ENCODE results near the gene MBP.
"Not testable (repeated sequence)": the region's sequence is repeated elsewhere in the genome, so short reads cannot be mapped to it uniquely, and the experiment has no call there.

Gene MBP

GRCh38 chr18:76972241-76972640, 160.3 kb downstream of the MBP start:
- in situ Hi-C loops (cut with HindIII; ENCODE audit: low pct_ligation_motif_present, low sequenced_read_pairs), result no loop called here
- no peak overlapping the region for H3K4me3 ChIP-seq (ENCODE audit: low read depth, low read length)
- H3K27me3 ChIP-seq (replicated peaks), result no peaks in the 10 kb centered on the region
- no peaks in the 10 kb centered on the region for H3K36me3 ChIP-seq (replicated peaks)
- no peak for TF ChIP-seq CTCF (IDR thresholded peaks at IDR 0.05; ENCODE audit: low read depth, low read length, missing control alignments)
- no peak for DNase-seq
- H3K27ac ChIP-seq, result no peak overlapping the region

GRCh38 chr18:76970770-76971559, 161.6 kb downstream of the MBP start:
- DNase-seq, result no peak
- in situ Hi-C loops (cut with HindIII; ENCODE audit: low pct_ligation_motif_present, low sequenced_read_pairs), result no loop called here
- no peak for TF ChIP-seq CTCF (IDR thresholded peaks at IDR 0.05; ENCODE audit: low read depth, low read length, missing control alignments)
- Histone ChIP-seq H3K36me3 (replicated peaks) (no peaks in the 10 kb centered on the region), H3K27me3 (replicated peaks) (no peaks in the 10 kb centered on the region), H3K4me3 (ENCODE audit: low read depth, low read length) (no peak overlapping the region), H3K27ac (no peak overlapping the region)

GRCh38 chr18:76967721-76968472, 164.7 kb downstream of the MBP start:
- Histone ChIP-seq H3K4me3 (ENCODE audit: low read depth, low read length) (no peak overlapping the region), H3K27me3 (replicated peaks) (no peaks in the 10 kb centered on the region), H3K36me3 (replicated peaks) (no peaks in the 10 kb centered on the region), H3K27ac (no peak overlapping the region)
- in situ Hi-C loops (cut with HindIII; ENCODE audit: low pct_ligation_motif_present, low sequenced_read_pairs), result no loop called here
- no peak for DNase-seq
- TF ChIP-seq CTCF (IDR thresholded peaks at IDR 0.05; ENCODE audit: low read depth, low read length, missing control alignments), result no peak

- DNase-seq; H3K27me3 ChIP-seq (replicated peaks); H3K36me3 ChIP-seq (replicated peaks); H3K27ac ChIP-seq; H3K4me3 ChIP-seq (ENCODE audit: low read depth, low read length); in situ Hi-C loops (cut with HindIII; ENCODE audit: low pct_ligation_motif_present, low sequenced_read_pairs): not testable (repeated sequence)
Observed at GRCh38 chr18:76967299-76967698, 165.3 kb downstream of the MBP start.

GRCh38 chr18:76965555-76966151, 166.9 kb downstream of the MBP start:
- H3K27me3 ChIP-seq (replicated peaks); H3K4me3 ChIP-seq (ENCODE audit: low read depth, low read length); DNase-seq; H3K36me3 ChIP-seq (replicated peaks); H3K27ac ChIP-seq; in situ Hi-C loops (cut with HindIII; ENCODE audit: low pct_ligation_motif_present, low sequenced_read_pairs): not testable (repeated sequence)

- TF ChIP-seq CTCF (IDR thresholded peaks at IDR 0.05; ENCODE audit: low read depth, low read length, missing control alignments), result no peak
- Histone ChIP-seq H3K4me3 (ENCODE audit: low read depth, low read length) (no peak overlapping the region), H3K27ac (no peak overlapping the region), H3K27me3 (replicated peaks) (no peaks in the 10 kb centered on the region), H3K36me3 (replicated peaks) (peaks cover 22% of the 10 kb centered on the region)
- in situ Hi-C loops (cut with HindIII; ENCODE audit: low pct_ligation_motif_present, low sequenced_read_pairs), result no loop called here
- no peak for DNase-seq
Observed at GRCh38 chr18:76963936-76964335, 168.6 kb downstream of the MBP start.

Measured in brain microvascular endothelial cell (primary cell).